Activated naive CD8-positive, alpha-beta T cell treated with anti-CD3 and anti-CD28 coated beads, Interleukin-2, amount 50 U/mL, for 16 hours (primary cell): ENCODE data around the gene VTI1B.
A peak's percentile ranks its signal among the peaks of the same experiment; 100 is the strongest.
"Not testable (repeated sequence)": the region's sequence is repeated elsewhere in the genome, so short reads cannot be mapped to it uniquely, and the experiment has no call there.

ENCODE experiments used
- DNase-seq: peaks from one replicate; pipeline ENCODE4 v3.0.0-alpha.2; 2020; ENCODE audit warnings: low read depth, low spot score

Gene VTI1B

DNA sequence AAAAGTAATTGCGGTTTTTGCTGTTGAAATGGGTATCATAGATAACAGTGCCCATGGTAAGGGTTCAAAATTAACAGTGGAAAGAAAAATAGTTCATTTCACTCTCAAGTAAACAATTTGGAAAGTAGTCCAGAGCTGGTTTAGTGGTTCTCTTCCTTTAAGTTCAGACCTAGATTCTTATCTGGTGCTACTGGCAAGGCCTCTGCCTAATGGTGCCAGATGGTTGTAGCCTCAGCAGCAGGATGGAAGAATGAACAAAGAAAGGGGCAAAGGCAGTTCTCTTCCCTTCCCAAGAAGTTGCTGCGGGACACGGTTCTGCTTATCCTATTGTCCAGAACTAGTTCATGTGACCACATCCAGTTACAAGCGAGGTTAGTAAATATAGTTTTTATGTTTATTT lies 44.2 kb downstream of the VTI1B start:
- DNase-seq, result no peak

DNA sequence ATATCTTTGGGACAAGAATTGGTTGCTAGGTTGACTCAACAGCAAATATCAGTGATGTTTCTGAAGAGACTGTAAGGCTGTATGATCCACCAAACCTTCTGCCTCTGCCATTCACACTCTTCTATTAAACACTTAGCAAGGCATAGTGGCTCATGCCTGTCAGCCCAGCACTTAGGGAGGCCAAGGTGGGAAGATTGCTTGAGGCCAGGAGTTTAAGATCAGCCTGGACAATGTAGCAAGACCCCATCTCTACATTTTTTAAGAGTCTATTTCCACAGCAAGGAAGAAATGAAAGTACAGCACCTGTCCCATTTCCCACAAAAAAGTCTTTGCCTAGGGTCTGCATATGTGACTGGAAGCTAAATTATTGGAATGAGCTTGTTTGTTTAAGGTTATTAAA lies 46.9 kb downstream of the VTI1B start:
- no peak for DNase-seq

DNA sequence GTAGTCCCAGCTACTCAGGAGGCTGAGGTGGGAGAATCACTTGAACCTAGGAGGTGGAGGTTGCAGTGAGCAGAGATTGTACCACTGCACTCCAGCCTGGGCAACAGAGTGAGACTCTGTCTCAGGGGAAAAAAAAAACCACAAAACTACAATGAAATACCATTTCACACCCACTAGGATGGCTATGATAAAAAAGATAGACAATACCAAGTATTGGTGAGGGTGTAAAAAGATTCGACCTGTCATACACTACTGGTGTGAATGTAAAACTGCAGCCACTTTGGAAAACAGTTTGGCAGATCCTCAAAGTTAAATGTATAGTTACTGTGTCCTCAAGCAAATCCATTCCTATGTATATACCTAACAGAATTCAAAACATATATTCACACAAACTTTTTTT lies 48.3 kb downstream of the VTI1B start:
- DNase-seq, result not testable (repeated sequence)

DNA sequence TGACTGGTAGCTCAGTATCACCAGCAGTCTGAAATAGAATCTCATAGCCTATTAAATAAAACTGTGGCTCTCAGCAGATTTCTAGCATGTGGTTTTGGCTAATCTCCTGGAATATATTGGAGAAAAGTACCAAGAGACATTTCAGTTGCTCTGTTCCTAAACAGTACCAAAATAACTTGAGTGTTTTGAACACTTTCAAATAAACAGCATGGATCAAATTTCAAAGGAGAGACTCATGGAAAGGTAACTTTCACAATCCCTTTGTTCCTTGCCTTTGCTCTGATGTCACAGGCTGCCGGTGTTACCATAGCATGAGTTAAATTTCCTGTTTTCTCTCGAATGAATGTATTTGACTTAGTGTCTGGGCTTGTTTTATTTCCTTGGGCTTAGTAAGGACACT lies 51.3 kb downstream of the VTI1B start:
- DNase-seq, result no peak

- no peak for DNase-seq
Observed at GRCh38 chr14:67622675-67623074, 51.8 kb downstream of the VTI1B start.

- no peak for DNase-seq
Observed at GRCh38 chr14:67620217-67620785, 54.1 kb downstream of the VTI1B start.

DNA sequence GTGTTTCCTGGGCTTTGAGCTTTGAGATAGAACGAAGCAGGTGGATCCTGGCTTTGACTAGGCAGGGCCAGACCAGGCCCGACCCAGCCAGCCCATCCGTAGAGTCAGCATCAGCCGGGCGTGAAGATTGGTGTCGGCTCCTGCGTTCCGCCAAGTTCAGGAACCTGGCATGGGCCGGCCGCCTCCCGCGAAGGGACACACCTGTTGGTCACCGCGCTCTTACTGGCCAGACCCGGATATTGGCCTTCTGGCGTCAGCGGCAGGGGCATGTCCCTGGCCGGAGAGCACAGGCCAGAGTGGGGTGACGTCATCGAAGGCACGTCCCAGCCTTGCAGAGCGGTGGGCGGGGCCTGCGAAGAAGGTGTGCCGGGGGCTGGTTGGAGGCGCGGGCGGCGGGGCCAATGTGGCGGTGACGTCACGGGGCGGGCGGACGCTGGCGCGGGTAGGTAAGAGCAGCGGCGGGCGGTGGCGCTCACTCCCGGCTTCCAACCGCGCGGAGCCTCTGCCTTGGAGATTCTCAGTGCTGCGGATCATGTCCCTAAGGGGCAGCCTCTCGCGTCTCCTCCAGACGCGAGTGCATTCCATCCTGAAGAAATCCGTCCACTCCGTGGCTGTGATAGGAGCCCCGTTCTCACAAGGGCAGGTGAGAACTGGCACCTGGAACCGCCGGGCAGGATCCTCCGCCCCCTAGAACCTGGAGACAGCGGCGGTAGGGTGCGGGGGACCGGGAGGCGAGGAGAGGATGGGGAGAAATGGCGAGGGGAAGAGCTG lies 54.8 kb downstream of the VTI1B start, which contains the start of gene ARG2:
TSS of gene ARG2 (plus strand) at position 475 of the 771 bp plus-strand sequence. CDS start at position 533, 58 bp downstream.
- peak; percentile 92 for DNase-seq

GRCh38 chr14:67618617-67619063 lies 55.8 kb downstream of the VTI1B start:
- DNase-seq, result no peak

- DNase-seq, result no peak
Observed at GRCh38 chr14:67610491-67610890, 63.9 kb downstream of the VTI1B start.

- DNase-seq, result no peak
Observed at GRCh38 chr14:67609642-67610310, 64.7 kb downstream of the VTI1B start.

DNA sequence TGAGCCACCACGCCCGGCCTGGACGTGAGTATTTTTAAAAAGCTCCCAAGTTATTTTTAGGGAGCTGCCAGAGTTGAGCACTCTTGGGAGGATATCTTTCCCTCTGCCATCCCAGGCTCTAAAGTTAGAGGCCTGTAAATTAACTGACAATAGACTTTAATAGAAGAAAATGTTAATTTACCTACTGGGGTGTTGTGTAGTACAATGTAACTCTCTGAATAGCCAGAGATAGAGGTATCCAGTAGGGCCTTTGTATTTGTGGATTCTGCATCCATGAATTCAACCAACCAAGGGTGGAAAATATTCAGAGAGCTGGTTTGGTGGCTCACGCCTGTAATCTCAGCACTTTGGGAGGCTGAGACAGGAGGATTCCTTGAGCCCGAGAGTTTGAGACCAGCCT lies 66.8 kb downstream of the VTI1B start:
- DNase-seq, result no peak

GRCh38 chr14:67602995-67603545 lies 71.4 kb downstream of the VTI1B start:
- no peak for DNase-seq

DNA sequence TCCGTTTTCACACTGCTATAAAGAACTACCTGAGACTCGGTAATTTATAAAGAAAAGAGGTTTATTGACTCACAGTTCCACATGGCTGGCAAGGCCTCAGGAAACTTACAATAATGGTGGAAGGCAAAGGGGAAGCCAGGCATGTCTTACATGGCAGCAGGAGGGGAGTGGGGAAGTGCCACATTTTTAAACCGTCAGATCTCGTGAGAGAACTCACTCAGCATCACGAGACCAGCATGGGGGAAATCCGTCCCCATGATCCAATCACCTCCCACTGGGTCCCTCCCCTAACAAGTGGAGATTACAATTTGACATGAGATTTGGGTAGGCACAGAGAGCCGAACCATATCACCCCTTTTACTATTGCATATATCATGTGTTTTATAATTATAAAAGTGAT lies 72.4 kb downstream of the VTI1B start:
- DNase-seq, result no peak

- not testable (repeated sequence) for DNase-seq
Observed at GRCh38 chr14:67600562-67600974, 73.9 kb downstream of the VTI1B start.

- DNase-seq, result peak; percentile 88
Observed at GRCh38 chr14:67599698-67600561, 74.5 kb downstream of the VTI1B start, which contains the start of gene PIGH. PIGH (minus strand) TSS chr14:67600268; CDS start chr14:67600203, 65 bp downstream.
